ENCODE measurements around the gene CELSR1. TPM values are rescaled to one million over a fixed set of nuclear protein-coding genes. Genes with fewer than 3 reads are reported as not detected.

CELSR1 gene
- total RNA-seq, 4 donors from 2014 or later, result 18.4 to 56.0 (median 31.0) TPM

- TF ChIP-seq POLR2A (IDR thresholded peaks at IDR 0.05) (no peak), CTCF (IDR thresholded peaks at IDR 0.05) (no peak)
- Histone ChIP-seq H3K4me3 (replicated peaks in 1 of 3) (no peak overlapping the region), H3K36me3 (peaks cover 0 to 18% of the 10 kb centered on the region in 2 donors), H3K27ac (no peak overlapping the region), H3K27me3 (no peaks in the 10 kb centered on the region), H3K4me1 (peaks cover 18 to 19% of the 10 kb centered on the region in 2 donors), H3K9me3 (no peaks in the 10 kb centered on the region)
- intact Hi-C loops (cut with DNase I), result no loop called here
- DNase-seq, result no peak
- WGBS, 2 donors, result 94 to 98% methylated on average over 2 to 17 of the region's 27 CpGs
Observed at GRCh38 chr22:46381731-46382130, 155.7 kb downstream of the CELSR1 start.

GRCh38 chr22:46381142-46381541 is 156.3 kb downstream of the CELSR1 start:
- Histone ChIP-seq H3K9me3 (no peaks in the 10 kb centered on the region), H3K4me1 (peaks cover 18 to 19% of the 10 kb centered on the region in 2 donors), H3K4me3 (replicated peaks in 1 of 3) (no peak overlapping the region), H3K27me3 (no peaks in the 10 kb centered on the region), H3K36me3 (peaks cover 0 to 17% of the 10 kb centered on the region in 2 donors), H3K27ac (no peak overlapping the region)
- no peak for DNase-seq
- intact Hi-C loops (cut with DNase I), result no loop called here
- 64 to 81% methylated on average over 5 of the region's 5 CpGs for WGBS, 2 donors
- TF ChIP-seq POLR2A (IDR thresholded peaks at IDR 0.05) (no peak), CTCF (IDR thresholded peaks at IDR 0.05) (no peak)

GRCh38 chr22:46380581-46380980 is 156.8 kb downstream of the CELSR1 start:
- intact Hi-C loops (cut with DNase I), result no loop called here
- H3K9me3 ChIP-seq, result no peaks in the 10 kb centered on the region
- TF ChIP-seq CTCF (IDR thresholded peaks at IDR 0.05) (no peak), POLR2A (IDR thresholded peaks at IDR 0.05) (no peak)
- no peak overlapping the region for H3K27ac ChIP-seq
- no peak for DNase-seq
- H3K4me3 ChIP-seq (replicated peaks in 1 of 3), result no peak overlapping the region
- peaks cover 0 to 16% of the 10 kb centered on the region in 2 donors for H3K36me3 ChIP-seq
- WGBS, 2 donors, result 95 to 96% methylated on average over 12 to 16 of the region's 17 CpGs
- H3K27me3 ChIP-seq, result no peaks in the 10 kb centered on the region
- peaks cover 18 to 21% of the 10 kb centered on the region in 2 donors for H3K4me1 ChIP-seq

GRCh38 chr22:46380069-46380468 is 157.4 kb downstream of the CELSR1 start:
- DNase-seq, result no peak
- WGBS, 2 donors, result 79 to 91% methylated on average over 15 to 19 of the region's 19 CpGs
- Histone ChIP-seq H3K36me3 (peaks cover 0 to 16% of the 10 kb centered on the region in 2 donors), H3K9me3 (no peaks in the 10 kb centered on the region), H3K4me1 (peaks cover 20 to 24% of the 10 kb centered on the region in 2 donors), H3K4me3 (replicated peaks in 1 of 3) (no peak overlapping the region), H3K27me3 (no peaks in the 10 kb centered on the region), H3K27ac (no peak overlapping the region)
- no peak for TF ChIP-seq CTCF (IDR thresholded peaks at IDR 0.05)
- TF ChIP-seq POLR2A (IDR thresholded peaks at IDR 0.05), result no peak
- intact Hi-C loops (cut with DNase I), result no loop called here

GRCh38 chr22:46379066-46379930 is 158.1 kb downstream of the CELSR1 start:
- intact Hi-C loops (cut with DNase I), result loop anchor here (10.0 kb wide), 1 partner anchor 86 kb away; no protein-coding TSS in a partner anchor
- H3K4me3 ChIP-seq (replicated peaks in 1 of 3), result no peak overlapping the region
- 81 to 82% methylated on average over 27 to 29 of the region's 29 CpGs for WGBS, 2 donors
- H3K27me3 ChIP-seq, result no peaks in the 10 kb centered on the region
- H3K27ac ChIP-seq, result peak overlapping the region in 1 of 3 donors; percentile 91
- H3K4me1 ChIP-seq, result peaks cover 28 to 31% of the 10 kb centered on the region in 2 donors
- DNase-seq, result no peak
- TF ChIP-seq POLR2A (IDR thresholded peaks at IDR 0.05) (no peak), CTCF (IDR thresholded peaks at IDR 0.05) (no peak)
- peaks cover 0 to 14% of the 10 kb centered on the region in 2 donors for H3K36me3 ChIP-seq
- H3K9me3 ChIP-seq, result no peaks in the 10 kb centered on the region

All from thyroid gland (tissue), 4 donors.